Suppressor macrophage treated with lipopolysaccharide for 1 hour (primary cell): ENCODE data around the gene ENKD1.
"Not testable (repeated sequence)": the region's sequence is repeated elsewhere in the genome, so short reads cannot be mapped to it uniquely, and the experiment has no call there.

Source experiments
- DNase-seq, 3 donors: peaks; one replicate each; pipeline ENCODE4 v3.0.0-alpha.2; 2020 to 2022

ENKD1 gene

GRCh38 chr16:67666559-67667452, at the start of gene ENKD1, which contains the start of gene C16orf86:
Gene ENKD1 (minus strand): TSS chr16:67666750. CDS start chr16:67666442, 308 bp downstream.
Gene C16orf86 (plus strand): TSS chr16:67666814. CDS start chr16:67666971, 157 bp downstream.
- peak; percentile 87 to 94 (median 91) for DNase-seq

- no peak for DNase-seq
These were observed 49.5 kb upstream of the ENKD1 start for GRCh38 chr16:67716097-67716496.

GRCh38 chr16:67714522-67714921, 48.0 kb upstream of the ENKD1 start:
- no peak for DNase-seq

GRCh38 chr16:67713647-67714273, 47.2 kb upstream of the ENKD1 start:
- DNase-seq: no peak

GRCh38 chr16:67710607-67711006, 44.1 kb upstream of the ENKD1 start:
- DNase-seq: no peak

GRCh38 chr16:67709050-67709449, 42.5 kb upstream of the ENKD1 start:
- no peak for DNase-seq

- DNase-seq: peak in 2 of 3 donors; percentile 28 to 31
These were observed 41.8 kb upstream of the ENKD1 start for GRCh38 chr16:67708368-67708771.

GRCh38 chr16:67707790-67708189, 41.2 kb upstream of the ENKD1 start:
- DNase-seq: peak in 1 of 3 donors; percentile 28

GRCh38 chr16:67707210-67707609, 40.7 kb upstream of the ENKD1 start:
- no peak for DNase-seq

GRCh38 chr16:67704110-67704509, 37.6 kb upstream of the ENKD1 start:
- DNase-seq: peak in 1 of 3 donors; percentile 12

- DNase-seq: no peak
These were observed 37.1 kb upstream of the ENKD1 start for GRCh38 chr16:67703626-67704025.

- no peak for DNase-seq
These were observed 35.6 kb upstream of the ENKD1 start for GRCh38 chr16:67702130-67702529.

GRCh38 chr16:67701420-67701819, 34.9 kb upstream of the ENKD1 start:
- no peak for DNase-seq

- no peak for DNase-seq
These were observed 32.7 kb upstream of the ENKD1 start for GRCh38 chr16:67699265-67699664.

- no peak for DNase-seq
These were observed 31.1 kb upstream of the ENKD1 start for GRCh38 chr16:67697422-67698185.

- DNase-seq: no peak
These were observed 28.1 kb upstream of the ENKD1 start for GRCh38 chr16:67694611-67695010.

GRCh38 chr16:67693517-67694285, 27.2 kb upstream of the ENKD1 start:
- not testable (repeated sequence) for DNase-seq

GRCh38 chr16:67685388-67686112, 19.0 kb upstream of the ENKD1 start:
- DNase-seq: no peak

- DNase-seq: no peak
These were observed 17.2 kb upstream of the ENKD1 start for GRCh38 chr16:67683767-67684166.

GRCh38 chr16:67679935-67680897, 13.7 kb upstream of the ENKD1 start:
- DNase-seq: no peak
